ENCODE measurements around the gene CDS2. TPM values are rescaled to one million over a fixed set of nuclear protein-coding genes. Genes with fewer than 3 reads are reported as not detected.

Gene CDS2
- total RNA-seq, 2 donors from 2014 or later: 31.7 to 44.3 TPM

GRCh38 chr20:5195655-5196054 is 68.8 kb downstream of the CDS2 start:
- Histone ChIP-seq H3K4me1 (no peaks in the 10 kb centered on the region), H3K27me3 (no peaks in the 10 kb centered on the region), H3K36me3 (no peaks in the 10 kb centered on the region), H3K9ac (ENCODE audit: low read depth in 2 of 2, low read length in 2 of 2) (no peak overlapping the region), H3K27ac (no peak overlapping the region), H3K9me3 (no peaks in the 10 kb centered on the region), H3K4me3 (no peak overlapping the region)
- TF ChIP-seq CTCF (IDR thresholded peaks at IDR 0.05): no peak
- intact Hi-C loops (cut with DNase I): no loop called here
- no peak for DNase-seq

- H3K36me3 ChIP-seq: no peaks in the 10 kb centered on the region
- intact Hi-C loops (cut with DNase I): no loop called here
- no peak for DNase-seq
- no peak overlapping the region for H3K4me3 ChIP-seq
- TF ChIP-seq CTCF (IDR thresholded peaks at IDR 0.05): no peak
- no peaks in the 10 kb centered on the region for H3K9me3 ChIP-seq
- H3K27ac ChIP-seq: no peak overlapping the region
- no peak overlapping the region for H3K9ac ChIP-seq (ENCODE audit: low read depth in 2 of 2, low read length in 2 of 2)
- H3K4me1 ChIP-seq: no peaks in the 10 kb centered on the region
- no peaks in the 10 kb centered on the region for H3K27me3 ChIP-seq
Observed at GRCh38 chr20:5196149-5196548, 69.3 kb downstream of the CDS2 start.

- no peak for TF ChIP-seq CTCF (IDR thresholded peaks at IDR 0.05)
- Histone ChIP-seq H3K9me3 (no peaks in the 10 kb centered on the region), H3K36me3 (no peaks in the 10 kb centered on the region), H3K9ac (ENCODE audit: low read depth in 2 of 2, low read length in 2 of 2) (no peak overlapping the region), H3K4me1 (no peaks in the 10 kb centered on the region), H3K27ac (no peak overlapping the region), H3K27me3 (no peaks in the 10 kb centered on the region), H3K4me3 (no peak overlapping the region)
- intact Hi-C loops (cut with DNase I): no loop called here
- DNase-seq: no peak
Observed at GRCh38 chr20:5197270-5197827, 70.5 kb downstream of the CDS2 start.

- no peak for TF ChIP-seq CTCF (IDR thresholded peaks at IDR 0.05)
- no peak for DNase-seq
- Histone ChIP-seq H3K9me3 (no peaks in the 10 kb centered on the region), H3K36me3 (no peaks in the 10 kb centered on the region), H3K27ac (no peak overlapping the region), H3K27me3 (no peaks in the 10 kb centered on the region), H3K4me1 (no peaks in the 10 kb centered on the region), H3K4me3 (no peak overlapping the region), H3K9ac (ENCODE audit: low read depth in 2 of 2, low read length in 2 of 2) (no peak overlapping the region)
- intact Hi-C loops (cut with DNase I): no loop called here
Observed at GRCh38 chr20:5197847-5198650, 71.2 kb downstream of the CDS2 start.

- no peak for TF ChIP-seq CTCF (IDR thresholded peaks at IDR 0.05)
- intact Hi-C loops (cut with DNase I): no loop called here
- Histone ChIP-seq H3K27ac (no peak overlapping the region), H3K9ac (ENCODE audit: low read depth in 2 of 2, low read length in 2 of 2) (no peak overlapping the region), H3K36me3 (no peaks in the 10 kb centered on the region), H3K9me3 (no peaks in the 10 kb centered on the region), H3K4me3 (no peak overlapping the region), H3K4me1 (no peaks in the 10 kb centered on the region), H3K27me3 (no peaks in the 10 kb centered on the region)
- no peak for DNase-seq
Observed at GRCh38 chr20:5198651-5198924, 71.8 kb downstream of the CDS2 start.
